Measurements from ENCODE around the gene NES. TPM values are rescaled to one million over a fixed set of nuclear protein-coding genes. Genes with fewer than 3 reads are reported as not detected.

Gene NES
- polyA plus RNA-seq, 4 donors = 0.22 to 17.9 (median 6.4) TPM

DNA sequence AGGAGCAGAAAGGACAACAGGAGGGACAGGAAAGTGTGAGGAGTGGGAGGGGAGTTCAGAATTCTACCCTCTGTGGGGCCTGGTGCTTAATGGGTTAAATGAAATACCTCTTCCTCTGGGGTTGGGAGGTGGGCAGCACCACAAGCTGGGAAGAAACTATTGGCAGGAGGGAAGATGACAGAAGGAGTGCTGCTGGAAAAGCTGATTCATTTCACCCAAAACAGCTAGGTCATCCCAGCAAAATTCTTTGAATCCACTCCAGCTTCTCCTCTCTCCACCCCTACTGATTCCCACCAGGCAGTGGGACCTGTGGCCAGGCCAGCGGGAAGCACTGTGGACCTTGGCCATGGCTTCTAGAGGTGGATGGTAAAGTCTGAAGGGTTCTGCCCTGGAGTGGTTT, 22.5 kb downstream of the NES start:
- Histone ChIP-seq H3K27me3 (ENCODE audit: control insufficient read depth in 3 of 3, insufficient read depth in 3 of 3, low read length in 3 of 3) (peaks cover 0 to 23% (median 0%) of the 10 kb centered on the region in 3 donors), H3K4me3 (ENCODE audit: low read depth in 1 of 3, low read length in 3 of 3) (no peak overlapping the region), H3K4me1 (ENCODE audit: control insufficient read depth in 3 of 3, insufficient read depth in 2 of 3, low read depth in 1 of 3, low read length in 2 of 3) (peaks cover under 1 to 19% (median 5%) of the 10 kb centered on the region in 3 donors), H3K36me3 (ENCODE audit: control insufficient read depth in 3 of 3, insufficient read depth in 2 of 3, low read depth in 1 of 3, low read length in 3 of 3) (peaks cover 0 to 23% (median 0%) of the 10 kb centered on the region in 3 donors), H3K9me3 (ENCODE audit: control insufficient read depth in 2 of 2, insufficient read depth in 1 of 2, low read depth in 1 of 2, low read length in 1 of 2) (no peaks in the 10 kb centered on the region), H3K27ac (ENCODE audit: low read depth in 1 of 3, low read length in 2 of 3) (no peak overlapping the region)
- DNase-seq = no peak
- WGBS, 3 donors = 83 to 94% (median 85%) methylated on average over 1 of the region's 1 CpG
- no peak for FAIRE-seq

DNA sequence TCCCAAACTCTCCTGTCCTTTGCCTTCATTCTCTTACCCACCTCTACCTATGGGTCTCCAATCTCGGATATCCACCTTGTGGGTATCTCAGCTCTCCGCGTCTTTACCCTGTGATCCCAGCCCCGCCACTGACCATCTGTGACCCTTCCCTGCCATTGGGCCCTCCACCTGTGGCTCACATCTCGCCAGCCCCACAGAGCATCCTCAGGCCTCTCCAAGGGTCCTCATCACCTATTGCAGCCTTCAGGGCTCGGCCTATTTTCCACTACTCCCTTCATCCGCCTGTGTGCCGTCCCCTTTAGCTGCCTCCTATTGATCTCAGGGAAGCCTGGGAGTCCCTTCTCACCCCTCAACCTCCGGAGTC, 24.2 kb downstream of the NES start:
- Histone ChIP-seq H3K36me3 (ENCODE audit: control insufficient read depth in 3 of 3, insufficient read depth in 2 of 3, low read depth in 1 of 3, low read length in 3 of 3) (peaks cover 0 to 15% (median 0%) of the 10 kb centered on the region in 3 donors), H3K27ac (ENCODE audit: low read depth in 1 of 3, low read length in 2 of 3) (no peak overlapping the region), H3K4me1 (ENCODE audit: control insufficient read depth in 3 of 3, insufficient read depth in 2 of 3, low read depth in 1 of 3, low read length in 2 of 3) (peaks cover 0 to 14% (median 0%) of the 10 kb centered on the region in 3 donors), H3K9me3 (ENCODE audit: control insufficient read depth in 2 of 2, insufficient read depth in 1 of 2, low read depth in 1 of 2, low read length in 1 of 2) (no peaks in the 10 kb centered on the region), H3K27me3 (ENCODE audit: control insufficient read depth in 3 of 3, insufficient read depth in 3 of 3, low read length in 3 of 3) (peaks cover 0 to 24% (median 0%) of the 10 kb centered on the region in 3 donors), H3K4me3 (ENCODE audit: low read depth in 1 of 3, low read length in 3 of 3) (no peak overlapping the region)
- DNase-seq (no peak), FAIRE-seq (no peak)
- WGBS, 3 donors = 84 to 89% (median 86%) methylated on average over 9 of the region's 9 CpGs

DNA sequence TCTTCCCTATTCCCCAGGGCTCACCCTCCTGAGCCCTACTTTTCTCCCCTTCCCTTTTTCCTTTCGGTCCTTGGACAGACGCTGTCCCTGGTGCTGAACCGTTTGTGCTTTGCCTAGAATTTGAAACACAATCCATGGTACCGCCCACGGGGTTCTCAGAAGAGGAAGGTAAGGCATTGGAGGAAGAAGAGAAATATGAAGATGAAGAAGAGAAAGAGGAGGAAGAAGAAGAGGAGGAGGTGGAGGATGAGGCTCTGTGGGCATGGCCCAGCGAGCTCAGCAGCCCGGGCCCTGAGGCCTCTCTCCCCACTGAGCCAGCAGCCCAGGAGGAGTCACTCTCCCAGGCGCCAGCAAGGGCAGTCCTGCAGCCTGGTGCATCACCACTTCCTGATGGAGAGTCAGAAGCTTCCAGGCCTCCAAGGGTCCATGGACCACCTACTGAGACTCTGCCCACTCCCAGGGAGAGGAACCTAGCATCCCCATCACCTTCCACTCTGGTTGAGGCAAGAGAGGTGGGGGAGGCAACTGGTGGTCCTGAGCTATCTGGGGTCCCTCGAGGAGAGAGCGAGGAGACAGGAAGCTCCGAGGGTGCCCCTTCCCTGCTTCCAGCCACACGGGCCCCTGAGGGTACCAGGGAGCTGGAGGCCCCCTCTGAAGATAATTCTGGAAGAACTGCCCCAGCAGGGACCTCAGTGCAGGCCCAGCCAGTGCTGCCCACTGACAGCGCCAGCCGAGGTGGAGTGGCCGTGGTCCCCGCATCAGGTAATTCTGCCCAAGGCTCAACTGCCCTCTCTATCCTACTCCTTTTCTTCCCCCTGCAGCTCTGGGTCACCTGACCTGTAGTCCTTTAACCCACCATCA, 24.8 kb downstream of the NES start:
- 55 to 64% (median 59%) methylated on average over 14 to 16 of the region's 16 CpGs for WGBS, 3 donors
- Histone ChIP-seq H3K4me3 (ENCODE audit: low read depth in 1 of 3, low read length in 3 of 3) (no peak overlapping the region), H3K27me3 (ENCODE audit: control insufficient read depth in 3 of 3, insufficient read depth in 3 of 3, low read length in 3 of 3) (peaks cover 0 to 30% (median 0%) of the 10 kb centered on the region in 3 donors), H3K9me3 (ENCODE audit: control insufficient read depth in 2 of 2, insufficient read depth in 1 of 2, low read depth in 1 of 2, low read length in 1 of 2) (no peaks in the 10 kb centered on the region), H3K27ac (ENCODE audit: low read depth in 1 of 3, low read length in 2 of 3) (no peak overlapping the region), H3K4me1 (ENCODE audit: control insufficient read depth in 3 of 3, insufficient read depth in 2 of 3, low read depth in 1 of 3, low read length in 2 of 3) (peaks cover 0 to 9% (median 0%) of the 10 kb centered on the region in 3 donors), H3K36me3 (ENCODE audit: control insufficient read depth in 3 of 3, insufficient read depth in 2 of 3, low read depth in 1 of 3, low read length in 3 of 3) (peaks cover 0 to 13% (median 0%) of the 10 kb centered on the region in 3 donors)
- DNase-seq = peak in 1 of 2 donors; percentile 67
- FAIRE-seq = no peak

DNA sequence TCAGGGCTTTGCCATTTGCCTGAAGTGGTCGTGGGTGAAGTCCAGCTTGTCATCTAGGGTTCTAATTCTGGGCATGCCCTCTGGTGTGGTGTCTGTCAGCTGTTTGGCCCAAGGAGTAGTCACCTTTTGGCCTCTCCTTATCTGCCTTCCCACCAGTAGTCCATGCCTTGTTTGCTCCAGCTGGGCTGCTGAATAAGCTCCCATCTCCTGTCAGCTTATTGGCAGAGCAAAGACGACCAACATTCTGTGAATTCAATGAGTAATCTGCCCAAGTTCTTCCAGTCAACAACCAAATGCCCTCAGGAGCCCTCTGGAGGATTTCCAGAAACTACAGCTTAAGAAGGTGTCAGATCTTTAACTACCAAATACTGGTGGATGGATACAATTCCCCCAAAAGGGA, 28.3 kb downstream of the NES start:
- no peaks in the 10 kb centered on the region for H3K4me1 ChIP-seq (ENCODE audit: control insufficient read depth in 3 of 3, insufficient read depth in 2 of 3, low read depth in 1 of 3, low read length in 2 of 3)
- no peaks in the 10 kb centered on the region for H3K9me3 ChIP-seq (ENCODE audit: control insufficient read depth in 2 of 2, insufficient read depth in 1 of 2, low read depth in 1 of 2, low read length in 1 of 2)
- FAIRE-seq (no peak), DNase-seq (no peak)
- no peak overlapping the region for H3K4me3 ChIP-seq (ENCODE audit: low read depth in 1 of 3, low read length in 3 of 3)
- peaks cover 0 to 23% (median 8%) of the 10 kb centered on the region in 3 donors for H3K27me3 ChIP-seq (ENCODE audit: control insufficient read depth in 3 of 3, insufficient read depth in 3 of 3, low read length in 3 of 3)
- H3K27ac ChIP-seq (ENCODE audit: low read depth in 1 of 3, low read length in 2 of 3) = no peak overlapping the region
- WGBS, 3 donors = 28 to 40% (median 40%) methylated on average over 2 of the region's 2 CpGs
- peaks cover 0 to 25% (median 5%) of the 10 kb centered on the region in 3 donors for H3K36me3 ChIP-seq (ENCODE audit: control insufficient read depth in 3 of 3, insufficient read depth in 2 of 3, low read depth in 1 of 3, low read length in 3 of 3)

DNA sequence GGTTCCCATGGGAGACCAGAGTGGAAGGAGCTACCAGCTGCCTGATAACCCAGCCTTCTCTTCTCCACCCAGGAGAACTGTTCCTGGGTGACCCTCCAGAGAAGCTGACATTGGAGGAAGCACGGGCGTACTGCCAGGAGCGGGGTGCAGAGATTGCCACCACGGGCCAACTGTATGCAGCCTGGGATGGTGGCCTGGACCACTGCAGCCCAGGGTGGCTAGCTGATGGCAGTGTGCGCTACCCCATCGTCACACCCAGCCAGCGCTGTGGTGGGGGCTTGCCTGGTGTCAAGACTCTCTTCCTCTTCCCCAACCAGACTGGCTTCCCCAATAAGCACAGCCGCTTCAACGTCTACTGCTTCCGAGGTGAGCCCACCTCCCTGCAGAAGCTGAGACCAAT, 28.7 kb downstream of the NES start:
- Histone ChIP-seq H3K4me1 (ENCODE audit: control insufficient read depth in 3 of 3, insufficient read depth in 2 of 3, low read depth in 1 of 3, low read length in 2 of 3) (no peaks in the 10 kb centered on the region), H3K27ac (ENCODE audit: low read depth in 1 of 3, low read length in 2 of 3) (no peak overlapping the region), H3K36me3 (ENCODE audit: control insufficient read depth in 3 of 3, insufficient read depth in 2 of 3, low read depth in 1 of 3, low read length in 3 of 3) (peaks cover 0 to 29% (median 5%) of the 10 kb centered on the region in 3 donors), H3K9me3 (ENCODE audit: control insufficient read depth in 2 of 2, insufficient read depth in 1 of 2, low read depth in 1 of 2, low read length in 1 of 2) (no peaks in the 10 kb centered on the region), H3K27me3 (ENCODE audit: control insufficient read depth in 3 of 3, insufficient read depth in 3 of 3, low read length in 3 of 3) (peaks cover 0 to 23% (median 8%) of the 10 kb centered on the region in 3 donors), H3K4me3 (ENCODE audit: low read depth in 1 of 3, low read length in 3 of 3) (no peak overlapping the region)
- 83 to 93% (median 86%) methylated on average over 10 of the region's 10 CpGs for WGBS, 3 donors
- no peak for DNase-seq
- FAIRE-seq = no peak

DNA sequence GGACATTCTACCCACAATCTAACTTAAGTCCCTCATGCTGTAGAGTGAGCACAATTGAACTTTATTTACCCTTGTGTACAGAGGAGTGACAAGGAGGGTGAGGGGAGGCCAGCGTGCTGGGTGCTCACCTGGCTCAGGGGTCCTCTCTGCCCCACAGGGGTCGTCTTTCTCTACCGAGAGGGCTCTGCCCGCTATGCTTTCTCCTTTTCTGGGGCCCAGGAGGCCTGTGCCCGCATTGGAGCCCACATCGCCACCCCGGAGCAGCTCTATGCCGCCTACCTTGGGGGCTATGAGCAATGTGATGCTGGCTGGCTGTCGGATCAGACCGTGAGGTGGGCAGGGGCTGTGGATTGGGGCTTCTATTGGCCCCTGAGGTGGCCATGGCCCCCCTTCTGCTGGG, 29.9 kb downstream of the NES start:
- no peaks in the 10 kb centered on the region for H3K9me3 ChIP-seq (ENCODE audit: control insufficient read depth in 2 of 2, insufficient read depth in 1 of 2, low read depth in 1 of 2, low read length in 1 of 2)
- peaks cover 0 to 7% (median 0%) of the 10 kb centered on the region in 3 donors for H3K4me1 ChIP-seq (ENCODE audit: control insufficient read depth in 3 of 3, insufficient read depth in 2 of 3, low read depth in 1 of 3, low read length in 2 of 3)
- 81 to 92% (median 91%) methylated on average over 10 of the region's 10 CpGs for WGBS, 3 donors
- no peak overlapping the region for H3K27ac ChIP-seq (ENCODE audit: low read depth in 1 of 3, low read length in 2 of 3)
- FAIRE-seq = no peak
- peaks cover 0 to 33% (median 8%) of the 10 kb centered on the region in 3 donors for H3K27me3 ChIP-seq (ENCODE audit: control insufficient read depth in 3 of 3, insufficient read depth in 3 of 3, low read length in 3 of 3)
- no peak for DNase-seq
- H3K36me3 ChIP-seq (ENCODE audit: control insufficient read depth in 3 of 3, insufficient read depth in 2 of 3, low read depth in 1 of 3, low read length in 3 of 3) = peaks cover 0 to 31% (median 5%) of the 10 kb centered on the region in 3 donors
- no peak overlapping the region for H3K4me3 ChIP-seq (ENCODE audit: low read depth in 1 of 3, low read length in 3 of 3)

DNA sequence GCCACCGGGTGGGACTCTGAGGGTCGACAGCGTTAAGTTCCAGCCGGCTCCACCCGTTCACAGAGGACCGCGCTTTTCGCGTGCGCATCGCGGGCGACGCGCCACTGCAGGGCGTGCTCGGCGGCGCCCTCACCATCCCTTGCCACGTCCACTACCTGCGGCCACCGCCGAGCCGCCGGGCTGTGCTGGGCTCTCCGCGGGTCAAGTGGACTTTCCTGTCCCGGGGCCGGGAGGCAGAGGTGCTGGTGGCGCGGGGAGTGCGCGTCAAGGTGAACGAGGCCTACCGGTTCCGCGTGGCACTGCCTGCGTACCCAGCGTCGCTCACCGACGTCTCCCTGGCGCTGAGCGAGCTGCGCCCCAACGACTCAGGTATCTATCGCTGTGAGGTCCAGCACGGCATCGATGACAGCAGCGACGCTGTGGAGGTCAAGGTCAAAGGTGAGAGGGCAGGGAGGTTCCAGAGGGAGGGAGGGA, 30.4 kb downstream of the NES start:
- Histone ChIP-seq H3K27ac (ENCODE audit: low read depth in 1 of 3, low read length in 2 of 3) (no peak overlapping the region), H3K36me3 (ENCODE audit: control insufficient read depth in 3 of 3, insufficient read depth in 2 of 3, low read depth in 1 of 3, low read length in 3 of 3) (peaks cover 0 to 30% (median 5%) of the 10 kb centered on the region in 3 donors), H3K9me3 (ENCODE audit: control insufficient read depth in 2 of 2, insufficient read depth in 1 of 2, low read depth in 1 of 2, low read length in 1 of 2) (no peaks in the 10 kb centered on the region), H3K27me3 (ENCODE audit: control insufficient read depth in 3 of 3, insufficient read depth in 3 of 3, low read length in 3 of 3) (peaks cover 0 to 37% (median 8%) of the 10 kb centered on the region in 3 donors), H3K4me3 (ENCODE audit: low read depth in 1 of 3, low read length in 3 of 3) (no peak overlapping the region), H3K4me1 (ENCODE audit: control insufficient read depth in 3 of 3, insufficient read depth in 2 of 3, low read depth in 1 of 3, low read length in 2 of 3) (peaks cover 0 to 11% (median 0%) of the 10 kb centered on the region in 3 donors)
- FAIRE-seq = no peak
- no peak for DNase-seq
- 39 to 64% (median 63%) methylated on average over 42 to 51 of the region's 51 CpGs for WGBS, 3 donors

DNA sequence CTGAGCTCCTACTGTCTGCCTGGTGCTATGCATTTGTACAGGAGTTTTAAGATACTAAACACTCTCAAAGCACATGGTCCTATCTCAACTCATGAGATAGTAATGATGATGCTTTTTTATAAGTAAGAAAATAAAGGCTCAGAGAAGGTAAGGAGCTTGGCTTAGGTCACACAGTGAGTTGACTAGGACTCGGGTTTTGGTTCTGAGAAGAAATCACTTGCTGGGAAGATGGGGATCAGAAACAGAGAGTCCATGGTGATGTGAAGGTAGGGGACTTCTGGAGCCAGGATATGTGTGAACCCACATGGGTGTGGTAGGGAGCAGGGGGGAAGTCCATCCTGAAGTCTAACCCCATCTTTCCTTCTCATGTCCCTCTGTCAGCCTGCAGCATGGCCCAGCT, 31.5 kb downstream of the NES start:
- DNase-seq (no peak), FAIRE-seq (no peak)
- H3K4me1 ChIP-seq (ENCODE audit: control insufficient read depth in 3 of 3, insufficient read depth in 2 of 3, low read depth in 1 of 3, low read length in 2 of 3) = peaks cover 0 to 15% (median 0%) of the 10 kb centered on the region in 3 donors
- H3K4me3 ChIP-seq (ENCODE audit: low read depth in 1 of 3, low read length in 3 of 3) = no peak overlapping the region
- no peak overlapping the region for H3K27ac ChIP-seq (ENCODE audit: low read depth in 1 of 3, low read length in 2 of 3)
- no peaks in the 10 kb centered on the region for H3K9me3 ChIP-seq (ENCODE audit: control insufficient read depth in 2 of 2, insufficient read depth in 1 of 2, low read depth in 1 of 2, low read length in 1 of 2)
- WGBS, 3 donors = 80 to 95% (median 92%) methylated on average over 1 of the region's 1 CpG
- peaks cover 0 to 23% (median 5%) of the 10 kb centered on the region in 3 donors for H3K36me3 ChIP-seq (ENCODE audit: control insufficient read depth in 3 of 3, insufficient read depth in 2 of 3, low read depth in 1 of 3, low read length in 3 of 3)
- peaks cover 3 to 48% (median 12%) of the 10 kb centered on the region in 3 donors for H3K27me3 ChIP-seq (ENCODE audit: control insufficient read depth in 3 of 3, insufficient read depth in 3 of 3, low read length in 3 of 3)
